C4-2B (cell line): ENCODE measurements around the gene AZIN2.

ENCODE experiments used
- CTCF ChIP-seq: fragments of 450-650 bp; conservative IDR thresholded peaks from 2 replicates; pipeline ENCODE4 v1.5.1; 2017; ENCODE audit warnings: mild to moderate bottlenecking
- ZFX ChIP-seq: fragments of 450-650 bp; IDR thresholded peaks from 2 replicates; pipeline ENCODE4 v1.6.1; 2017

- no peak for TF ChIP-seq CTCF
- no peak for TF ChIP-seq ZFX
Measured at GRCh38 chr1:33148615-33149014, 67.7 kb downstream of the AZIN2 start.
